B cell (primary cell): ENCODE data around the gene DCUN1D2.

Source experiments
- EZH2 ChIP-seq: IDR thresholded peaks from 2 replicates; pipeline ENCODE4 v1.6.1; 2012; ENCODE audit warnings: borderline replicate concordance, low read depth, mild to moderate bottlenecking, moderate library complexity, low read length; ENCODE audit not compliant: insufficient read depth, poor library complexity, severe bottlenecking
- TF ChIP-seq, protein P1 (sequence below): fragments of 200-600 bp; IDR thresholded peaks from one replicate; pipeline ENCODE4 v1.8.0; 2022; ENCODE audit warnings: antibody characterized with exemption, mild to moderate bottlenecking

DNA sequence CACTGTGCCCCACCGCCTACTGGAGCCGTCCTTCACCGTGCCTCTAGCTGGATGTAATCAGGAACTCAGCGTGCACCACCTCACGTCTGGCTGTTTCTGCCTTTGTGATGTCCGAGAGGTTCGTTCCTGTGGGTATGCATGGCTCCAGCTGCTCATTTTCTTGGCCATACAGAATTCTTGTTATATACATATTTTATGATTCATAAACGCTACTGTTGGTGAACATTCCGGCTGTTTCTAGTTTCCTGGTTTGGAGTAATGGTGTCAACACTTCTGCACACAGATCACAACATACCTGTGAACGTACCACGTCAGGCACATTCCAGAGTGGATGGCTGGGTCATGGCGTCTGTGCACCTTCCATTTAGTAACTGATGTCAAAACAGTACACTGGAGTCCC is 14.6 kb downstream of the DCUN1D2 start:
- TF ChIP-seq, protein P1, sequence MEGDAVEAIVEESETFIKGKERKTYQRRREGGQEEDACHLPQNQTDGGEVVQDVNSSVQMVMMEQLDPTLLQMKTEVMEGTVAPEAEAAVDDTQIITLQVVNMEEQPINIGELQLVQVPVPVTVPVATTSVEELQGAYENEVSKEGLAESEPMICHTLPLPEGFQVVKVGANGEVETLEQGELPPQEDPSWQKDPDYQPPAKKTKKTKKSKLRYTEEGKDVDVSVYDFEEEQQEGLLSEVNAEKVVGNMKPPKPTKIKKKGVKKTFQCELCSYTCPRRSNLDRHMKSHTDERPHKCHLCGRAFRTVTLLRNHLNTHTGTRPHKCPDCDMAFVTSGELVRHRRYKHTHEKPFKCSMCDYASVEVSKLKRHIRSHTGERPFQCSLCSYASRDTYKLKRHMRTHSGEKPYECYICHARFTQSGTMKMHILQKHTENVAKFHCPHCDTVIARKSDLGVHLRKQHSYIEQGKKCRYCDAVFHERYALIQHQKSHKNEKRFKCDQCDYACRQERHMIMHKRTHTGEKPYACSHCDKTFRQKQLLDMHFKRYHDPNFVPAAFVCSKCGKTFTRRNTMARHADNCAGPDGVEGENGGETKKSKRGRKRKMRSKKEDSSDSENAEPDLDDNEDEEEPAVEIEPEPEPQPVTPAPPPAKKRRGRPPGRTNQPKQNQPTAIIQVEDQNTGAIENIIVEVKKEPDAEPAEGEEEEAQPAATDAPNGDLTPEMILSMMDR: no peak
- TF ChIP-seq EZH2: no peak
